HG02798 (cell line): ENCODE data around the gene OBSCN.
"Not testable (repeated sequence)": the region's sequence is repeated elsewhere in the genome, so short reads cannot be mapped to it uniquely, and the experiment has no call there.

Source experiments
- ATAC-seq: cut with Tn5 transposase; IDR thresholded peaks from one replicate; pipeline ENCODE4 v1.9.1; 2021; ENCODE audit warnings: mild to moderate bottlenecking; ENCODE audit not compliant: unreplicated experiment, poor library complexity

The OBSCN gene

DNA sequence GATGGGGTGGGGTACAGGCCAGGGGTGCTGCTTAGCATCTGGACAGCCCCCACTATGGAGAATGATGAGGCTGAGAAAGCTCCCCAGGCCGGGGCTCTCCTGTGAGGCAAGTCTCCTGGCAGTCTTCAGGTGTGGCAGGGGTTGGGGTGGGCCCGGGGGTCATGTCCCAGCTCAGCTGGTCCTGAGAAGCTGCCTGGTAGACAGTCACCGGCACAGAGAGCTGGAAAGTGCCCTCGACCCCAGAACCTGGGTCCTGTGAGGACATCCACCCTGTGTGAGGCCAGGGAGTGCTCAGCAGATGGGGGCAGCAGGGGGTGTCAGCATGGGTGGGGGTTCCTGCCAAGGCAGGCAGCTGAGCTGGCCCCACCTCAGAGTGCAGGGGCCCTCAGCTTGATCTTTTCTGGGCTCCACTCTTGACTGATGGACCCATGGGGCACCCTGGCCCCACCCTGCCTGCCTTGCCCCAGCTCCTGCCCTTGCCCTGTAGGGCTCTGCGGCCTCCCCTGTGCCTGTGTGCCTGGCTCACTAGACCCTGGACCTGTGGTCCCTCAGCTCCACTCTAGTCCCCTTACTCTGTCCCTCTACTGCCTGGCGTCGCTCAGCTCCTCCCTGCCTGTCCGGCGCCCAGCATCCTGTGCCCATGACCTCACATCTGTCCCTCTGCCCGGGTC, 36.5 kb upstream of the OBSCN start:
- no peak for ATAC-seq

DNA sequence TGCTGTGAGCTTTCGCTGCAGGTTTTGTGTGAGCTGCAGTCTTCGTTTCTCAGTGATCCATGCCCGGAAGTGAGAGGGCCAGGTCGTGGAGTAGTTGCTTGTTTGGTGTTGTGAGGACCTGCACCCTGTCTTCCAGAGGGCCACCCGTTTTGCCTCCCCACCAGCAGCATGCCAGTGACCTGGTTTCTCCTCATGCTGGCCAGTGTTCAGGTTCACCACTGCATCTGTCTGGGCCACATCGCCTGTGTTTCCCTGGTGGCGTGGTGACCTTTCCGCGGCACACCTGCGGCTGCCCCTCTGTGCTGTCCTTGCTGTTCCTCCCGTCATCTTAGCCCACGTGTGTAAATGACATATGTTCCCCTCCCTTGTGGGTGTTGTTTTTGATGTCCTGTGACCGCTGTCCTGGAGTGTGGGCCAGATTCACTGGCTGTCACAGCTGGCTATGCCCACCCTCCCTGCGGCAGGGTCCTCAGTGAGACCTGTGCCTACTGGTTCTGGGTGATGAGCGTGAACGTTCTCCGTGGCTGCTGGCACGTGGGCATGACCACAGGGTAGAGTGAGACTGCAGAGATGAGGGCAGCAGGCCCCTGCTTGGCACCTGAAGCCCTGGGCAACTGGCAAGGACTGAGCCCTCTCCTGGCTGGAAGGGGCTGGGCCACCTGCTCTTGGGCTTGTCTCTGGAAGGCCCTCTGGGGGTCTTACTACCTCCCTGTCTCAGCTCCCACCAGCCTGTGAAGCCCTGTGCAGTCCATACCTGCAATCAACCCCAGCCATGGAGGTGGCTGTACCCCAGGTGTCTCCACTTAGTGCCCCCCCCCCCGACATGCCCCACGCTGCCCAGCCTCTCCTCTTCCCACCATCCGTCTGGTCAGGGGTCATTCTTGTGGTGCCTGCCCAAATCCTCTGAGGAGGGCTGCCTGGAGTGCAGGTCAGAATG, 35.0 kb upstream of the OBSCN start:
- no peak for ATAC-seq

DNA sequence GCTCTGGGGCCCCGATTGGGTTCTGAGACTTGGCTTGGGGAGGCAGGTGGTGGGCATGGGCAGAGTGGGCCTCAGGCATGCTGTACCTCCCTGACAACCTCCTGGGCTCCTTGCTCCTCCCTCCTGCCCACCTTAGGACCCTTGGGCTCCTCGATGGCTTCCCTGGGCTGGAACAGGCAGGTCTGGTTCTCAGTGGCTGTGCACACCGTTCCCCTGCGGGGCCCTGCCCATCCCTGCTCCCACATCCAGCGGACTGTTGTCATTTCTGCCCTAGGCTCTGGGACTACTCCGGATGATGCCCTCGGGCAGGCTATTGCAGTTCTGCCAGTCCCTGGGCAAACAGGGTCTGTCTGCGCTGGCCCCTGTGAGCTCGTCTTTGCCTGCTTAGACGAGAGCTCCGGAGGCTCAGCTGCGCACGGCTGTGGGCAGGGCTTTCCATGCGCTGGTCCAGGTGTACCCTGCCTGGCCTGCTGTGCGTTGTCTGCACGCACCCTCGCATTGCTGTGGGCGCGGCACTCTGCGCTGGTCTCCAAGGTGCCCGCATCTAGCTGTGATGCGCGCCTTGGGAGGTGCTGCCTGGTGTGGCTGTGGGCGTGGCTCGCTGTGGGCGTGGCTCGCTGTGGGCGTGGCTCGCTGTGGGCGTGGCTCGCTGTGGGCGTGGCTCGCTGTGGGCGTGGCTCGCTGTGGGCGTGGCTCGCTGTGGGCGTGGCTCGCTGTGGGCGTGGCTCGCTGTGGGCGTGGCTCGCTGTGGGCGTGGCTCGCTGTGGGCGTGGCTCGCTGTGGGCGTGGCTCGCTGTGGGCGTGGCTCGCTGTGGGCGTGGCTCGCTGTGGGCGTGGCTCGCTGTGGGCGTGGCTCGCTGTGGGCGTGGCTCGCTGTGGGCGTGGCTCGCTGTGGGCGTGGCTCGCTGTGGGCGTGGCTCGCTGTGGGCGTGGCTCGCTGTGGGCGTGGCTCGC, 34.0 kb upstream of the OBSCN start:
- not testable (repeated sequence) for ATAC-seq

DNA sequence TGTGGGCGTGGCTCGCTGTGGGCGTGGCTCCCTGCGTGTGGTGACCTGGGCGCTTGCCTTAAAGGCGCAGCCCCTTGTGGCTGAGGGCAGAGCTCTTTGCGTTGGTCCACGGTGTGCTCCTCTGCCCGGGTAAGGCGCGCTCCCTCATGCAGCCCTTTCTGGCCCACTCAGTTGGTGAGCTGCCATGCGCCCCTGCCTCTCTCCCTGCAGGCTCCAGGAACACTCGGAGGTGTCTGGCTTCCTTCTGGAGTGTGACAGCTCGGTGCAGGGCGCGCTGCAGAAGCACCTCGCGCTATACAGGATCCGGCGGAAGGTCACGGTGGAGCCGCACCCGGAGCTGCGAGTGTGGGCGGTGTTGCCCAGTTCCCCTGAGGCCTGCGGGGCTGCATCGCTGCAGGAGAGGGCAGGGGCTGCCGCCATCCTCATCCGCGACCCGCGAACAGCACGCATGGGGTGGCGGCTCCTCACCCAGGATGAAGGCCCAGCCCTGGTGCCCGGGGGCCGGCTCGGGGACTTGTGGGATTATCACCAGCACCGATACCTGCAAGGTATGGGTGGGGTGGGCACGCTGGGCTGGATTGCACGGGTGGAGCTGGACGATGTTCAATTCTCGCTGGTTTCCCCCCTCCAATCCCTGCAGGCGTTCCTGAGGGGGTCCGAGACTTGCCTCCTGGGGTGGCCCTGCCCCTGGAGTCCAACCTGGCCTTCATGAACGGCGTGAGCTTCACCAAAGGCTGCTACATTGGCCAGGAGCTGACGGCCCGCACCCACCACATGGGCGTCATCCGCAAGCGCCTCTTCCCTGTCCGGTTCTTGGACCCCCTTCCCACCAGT, 33.1 kb upstream of the OBSCN start:
- ATAC-seq = no peak

DNA sequence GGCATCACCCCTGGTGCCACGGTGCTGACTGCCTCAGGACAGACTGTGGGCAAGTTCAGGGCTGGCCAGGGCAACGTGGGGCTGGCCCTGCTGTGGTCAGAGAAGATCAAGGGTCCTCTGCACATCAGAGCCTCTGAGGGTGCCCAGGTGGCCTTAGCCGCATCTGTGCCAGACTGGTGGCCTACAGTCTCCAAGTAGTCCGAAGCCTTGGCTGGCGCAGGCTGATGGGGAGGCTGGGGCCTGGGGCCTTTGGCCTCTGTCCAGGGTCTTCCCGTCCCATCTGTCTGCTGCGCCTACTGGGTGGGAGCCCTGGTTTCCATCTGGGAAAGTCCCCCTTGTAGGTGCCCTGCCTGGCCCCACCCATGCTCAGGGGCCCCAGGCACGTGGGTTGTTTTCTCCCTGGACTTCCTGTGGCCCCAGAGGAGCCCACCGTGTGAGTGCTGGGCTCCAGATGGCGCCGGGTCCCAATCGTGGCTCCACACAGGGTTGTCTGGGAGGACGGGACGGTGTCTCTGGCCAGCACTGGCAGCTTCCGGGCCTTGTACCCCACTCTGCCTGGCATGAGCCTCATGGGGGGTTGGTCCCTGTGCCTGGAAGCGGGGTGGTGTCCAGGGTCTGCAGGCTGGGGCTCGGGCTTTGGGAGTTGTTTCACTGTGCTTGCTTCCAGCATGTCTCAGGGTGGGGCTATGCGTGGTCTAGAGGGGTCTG, 32.4 kb upstream of the OBSCN start:
- no peak for ATAC-seq

DNA sequence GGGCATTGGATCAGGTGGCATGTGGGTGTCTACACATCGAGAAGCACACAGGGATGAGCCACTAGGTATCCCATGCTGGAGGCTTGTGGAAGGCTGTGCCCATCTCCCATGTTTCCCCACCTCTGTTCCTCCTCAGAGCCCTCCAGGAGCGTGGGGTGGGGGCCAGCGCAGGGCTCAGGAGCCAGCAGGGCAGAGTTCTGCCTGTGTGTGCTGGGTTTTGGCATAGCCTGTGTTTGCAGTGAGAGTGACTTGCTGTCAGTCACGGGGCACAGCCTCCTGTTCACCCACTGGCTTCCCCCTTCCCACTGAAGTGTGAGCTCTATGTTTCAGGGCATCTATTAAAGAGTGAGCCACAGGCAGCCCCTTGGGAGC, 31.8 kb upstream of the OBSCN start:
- ATAC-seq = no peak

DNA sequence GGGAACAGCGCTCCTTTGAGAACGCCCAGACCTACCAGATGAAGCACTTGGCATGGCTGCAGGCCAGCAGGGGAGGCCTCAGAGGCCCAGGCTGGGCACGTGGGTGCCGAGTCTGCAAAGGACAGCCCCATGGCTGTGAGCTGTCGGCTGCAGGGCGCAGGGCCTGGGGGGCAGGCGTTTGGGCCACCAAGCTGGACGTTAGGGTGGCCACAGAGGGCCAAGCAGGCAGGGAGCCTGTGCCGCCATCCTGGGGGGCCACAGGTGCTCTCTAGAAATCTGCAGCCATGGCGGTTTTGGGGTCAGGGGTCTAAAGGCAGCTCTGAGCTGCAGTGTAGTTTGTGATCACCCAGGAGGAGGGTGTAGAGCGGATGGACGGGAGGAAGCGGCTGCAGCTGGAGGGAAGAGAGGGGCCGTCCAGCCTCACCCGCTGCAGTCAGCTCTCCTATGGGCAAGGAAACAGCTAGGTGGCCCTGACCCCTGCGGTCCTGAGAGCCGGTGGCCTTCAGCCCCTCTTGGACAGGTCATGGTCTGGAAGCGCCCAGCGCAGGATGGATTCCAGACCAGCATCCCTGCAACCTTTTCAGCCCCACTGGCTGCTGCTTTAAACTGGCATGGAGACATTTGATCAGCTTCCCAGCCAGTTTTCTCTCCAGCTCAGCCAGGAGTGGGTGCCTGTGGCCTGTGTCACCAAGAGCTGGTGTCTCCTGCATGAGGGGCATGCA, 31.2 kb upstream of the OBSCN start:
- no peak for ATAC-seq

DNA sequence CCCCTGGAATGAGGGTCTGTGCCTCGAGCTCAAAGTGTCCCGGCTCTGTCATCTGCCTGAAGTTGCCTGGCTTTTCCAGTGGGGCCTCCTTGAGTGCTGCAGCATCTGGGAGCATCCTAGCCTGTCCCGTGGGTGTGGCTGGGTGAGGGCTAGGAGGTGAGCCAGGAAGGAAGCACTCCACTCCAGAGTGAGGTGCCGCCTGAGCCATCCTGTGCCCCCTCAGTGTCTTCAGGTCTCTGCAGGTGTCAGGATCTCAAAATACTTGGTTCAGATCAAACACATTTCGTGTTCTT, 30.7 kb upstream of the OBSCN start:
- no peak for ATAC-seq

DNA sequence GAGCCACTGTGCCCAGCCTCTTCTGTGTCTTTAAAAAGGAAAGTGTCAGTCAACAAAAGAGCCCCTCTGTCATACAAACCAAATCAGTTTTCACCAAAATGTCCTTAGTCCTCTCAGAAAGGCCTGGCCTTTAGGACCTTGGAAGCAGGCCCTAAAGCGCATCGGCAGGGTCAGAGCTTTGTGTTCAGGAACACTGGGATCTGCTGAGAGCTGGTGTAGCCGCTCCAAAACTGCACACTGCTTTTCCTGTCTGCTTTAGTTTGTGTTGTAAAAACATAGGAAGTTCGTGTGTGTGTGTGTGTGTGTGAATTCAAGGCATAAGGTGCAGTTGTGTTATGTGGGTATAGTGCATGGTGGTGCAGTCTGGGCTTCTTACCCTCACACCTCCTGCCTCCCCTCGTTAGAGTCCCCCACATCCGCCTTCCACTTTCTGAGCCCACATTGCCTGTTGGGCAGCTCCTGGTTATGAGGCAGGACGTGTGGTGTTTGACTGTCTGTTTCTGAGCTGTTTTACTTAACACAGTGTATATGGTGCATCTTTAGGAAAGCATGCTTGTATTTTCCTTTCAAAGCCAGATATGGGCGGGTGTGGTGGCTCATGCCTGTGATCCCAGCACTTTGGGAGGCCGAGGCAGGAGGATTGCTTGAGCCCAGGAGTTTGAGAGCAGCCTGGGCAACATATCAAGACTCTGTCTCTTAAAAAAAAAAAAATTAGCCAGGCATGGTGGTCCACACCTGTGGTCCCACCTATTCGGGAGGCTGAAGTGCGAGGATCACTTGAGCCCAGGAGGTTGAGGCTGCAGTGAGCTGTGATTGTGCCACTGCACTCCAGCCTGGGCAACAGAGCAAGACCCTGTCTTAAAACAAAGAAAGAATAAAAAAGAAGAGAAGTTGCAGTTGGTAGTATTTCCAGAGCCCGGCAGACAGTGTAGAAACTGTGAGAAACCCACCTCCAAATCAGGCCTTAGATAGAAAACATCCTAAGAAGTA, 29.8 kb upstream of the OBSCN start:
- no peak for ATAC-seq

DNA sequence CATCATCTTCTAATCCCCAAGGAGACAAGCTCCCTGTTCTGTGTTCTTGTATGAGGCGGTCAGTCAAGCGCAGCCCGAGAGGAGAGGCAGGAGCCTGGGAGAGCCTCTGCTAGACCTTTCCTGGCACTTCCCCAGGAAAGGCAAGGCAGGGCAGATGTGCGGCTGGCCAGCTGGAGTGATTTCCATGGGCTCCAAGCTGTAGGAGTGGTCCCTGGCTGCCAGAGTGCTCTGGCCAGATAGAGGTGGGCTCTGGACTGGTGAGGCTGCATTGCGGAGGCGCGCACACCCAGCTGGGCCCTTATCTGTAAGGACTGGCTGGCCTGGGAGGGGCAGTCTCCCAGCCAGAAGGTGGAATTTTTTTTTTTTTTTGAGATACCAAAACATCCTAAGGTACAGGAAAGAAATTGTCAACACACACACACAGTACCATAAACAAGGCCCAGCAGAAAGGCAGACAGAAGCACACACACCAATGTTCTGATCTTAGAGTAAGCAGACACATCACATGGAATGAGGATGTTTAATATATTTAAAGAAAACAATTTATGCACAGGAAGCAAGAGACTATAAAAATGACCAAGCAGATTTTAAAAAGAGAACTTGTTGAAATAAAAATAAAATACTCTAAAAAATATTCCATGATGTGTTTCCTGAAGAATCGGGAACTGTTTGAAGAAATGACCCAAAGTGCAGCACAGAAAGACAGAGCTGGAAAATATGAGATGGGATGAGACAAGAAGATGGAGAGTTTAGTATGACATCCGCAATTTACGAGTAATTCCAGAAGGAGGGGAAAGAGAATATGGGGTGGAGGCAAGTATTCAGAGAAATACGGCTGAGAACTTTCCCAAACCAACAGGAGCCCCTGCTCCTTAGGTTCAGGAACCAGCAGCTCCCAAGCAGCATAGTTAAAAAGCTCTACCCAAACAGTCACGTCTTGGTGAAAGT, 28.8 kb upstream of the OBSCN start:
- no peak for ATAC-seq

DNA sequence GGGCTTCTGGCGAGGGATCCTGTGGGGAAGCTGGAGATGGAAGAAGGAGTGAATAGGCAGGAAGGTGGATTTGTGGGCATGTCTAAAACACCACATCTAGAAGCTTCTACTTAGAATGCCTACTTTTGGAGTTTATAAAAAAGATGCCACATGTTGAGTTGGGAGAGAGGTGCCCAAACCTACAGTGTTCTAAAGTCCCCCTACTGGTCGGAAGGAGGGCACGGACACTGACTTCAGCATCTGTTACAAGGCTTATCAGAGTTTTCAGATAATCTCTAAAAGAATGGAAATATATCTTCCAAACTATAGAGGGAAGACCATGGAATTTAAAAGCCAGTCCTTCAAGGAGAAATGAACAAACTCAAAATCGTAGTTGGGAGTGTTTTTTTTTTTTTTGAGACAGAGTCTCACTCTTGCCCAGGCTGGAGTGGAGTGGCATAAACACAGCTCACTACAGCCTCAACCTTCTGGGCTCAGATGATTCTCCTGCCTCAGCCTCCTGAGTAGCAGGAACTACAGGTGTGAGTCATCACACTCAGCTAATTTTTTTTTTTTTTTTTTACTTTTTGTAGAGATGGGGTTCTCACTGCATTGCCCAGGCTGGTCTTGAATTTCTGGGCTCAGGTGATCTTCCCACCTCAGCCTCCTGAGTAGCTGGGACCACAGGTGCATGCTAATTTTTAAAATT, 27.4 kb upstream of the OBSCN start:
- ATAC-seq = no peak

DNA sequence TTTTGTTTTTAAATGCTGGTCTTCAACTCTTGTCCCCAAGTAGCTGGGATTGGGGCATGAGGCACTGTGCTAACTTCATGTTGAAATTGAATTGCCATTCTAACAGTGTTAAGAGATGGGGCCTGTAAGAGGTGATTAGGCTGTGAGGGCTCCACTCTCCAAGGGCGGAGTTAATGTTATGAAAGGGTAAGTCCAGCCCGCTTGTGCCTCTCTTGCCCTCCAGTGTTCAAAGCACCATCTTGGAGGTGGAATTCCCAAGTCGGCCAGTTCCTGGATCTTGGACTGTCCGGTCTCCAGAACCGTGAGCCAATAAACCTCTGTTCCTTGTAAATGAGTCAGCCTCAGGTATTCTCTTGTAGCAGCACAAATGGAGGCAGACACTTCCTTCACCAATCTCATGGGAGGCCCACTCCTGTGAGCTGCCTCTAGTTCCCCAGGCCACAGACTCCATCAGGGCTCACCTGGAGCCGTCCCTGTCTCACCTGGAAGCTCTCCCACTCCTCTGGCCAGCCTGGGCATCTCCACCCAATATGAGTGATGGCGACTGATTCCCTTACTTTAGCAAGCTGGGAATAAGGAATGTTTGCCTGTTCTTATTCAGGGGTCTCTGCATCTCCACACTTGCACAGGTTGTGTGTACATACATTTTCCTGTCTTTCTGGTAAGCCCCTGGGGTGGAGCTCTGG, 26.7 kb upstream of the OBSCN start:
- ATAC-seq = no peak

DNA sequence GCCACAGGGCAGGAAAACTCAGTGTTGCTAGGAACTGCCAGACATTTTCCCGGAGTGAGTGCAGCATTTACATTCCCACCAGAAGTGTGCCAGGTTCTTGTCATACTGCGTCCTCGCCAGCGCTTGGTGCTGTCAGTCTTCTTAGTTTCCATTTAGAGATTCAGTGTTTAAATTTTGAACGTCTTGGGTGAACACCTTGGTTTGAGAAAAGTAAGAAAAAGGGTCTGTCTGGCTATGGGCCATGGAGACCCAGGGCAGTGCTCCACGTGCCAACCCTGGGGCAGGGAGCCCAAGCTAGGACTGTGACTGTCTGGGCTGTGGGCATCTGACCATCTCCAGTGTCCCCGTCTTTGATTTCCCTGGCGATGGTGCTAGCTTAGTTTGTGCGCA, 26.2 kb upstream of the OBSCN start:
- ATAC-seq = no peak

DNA sequence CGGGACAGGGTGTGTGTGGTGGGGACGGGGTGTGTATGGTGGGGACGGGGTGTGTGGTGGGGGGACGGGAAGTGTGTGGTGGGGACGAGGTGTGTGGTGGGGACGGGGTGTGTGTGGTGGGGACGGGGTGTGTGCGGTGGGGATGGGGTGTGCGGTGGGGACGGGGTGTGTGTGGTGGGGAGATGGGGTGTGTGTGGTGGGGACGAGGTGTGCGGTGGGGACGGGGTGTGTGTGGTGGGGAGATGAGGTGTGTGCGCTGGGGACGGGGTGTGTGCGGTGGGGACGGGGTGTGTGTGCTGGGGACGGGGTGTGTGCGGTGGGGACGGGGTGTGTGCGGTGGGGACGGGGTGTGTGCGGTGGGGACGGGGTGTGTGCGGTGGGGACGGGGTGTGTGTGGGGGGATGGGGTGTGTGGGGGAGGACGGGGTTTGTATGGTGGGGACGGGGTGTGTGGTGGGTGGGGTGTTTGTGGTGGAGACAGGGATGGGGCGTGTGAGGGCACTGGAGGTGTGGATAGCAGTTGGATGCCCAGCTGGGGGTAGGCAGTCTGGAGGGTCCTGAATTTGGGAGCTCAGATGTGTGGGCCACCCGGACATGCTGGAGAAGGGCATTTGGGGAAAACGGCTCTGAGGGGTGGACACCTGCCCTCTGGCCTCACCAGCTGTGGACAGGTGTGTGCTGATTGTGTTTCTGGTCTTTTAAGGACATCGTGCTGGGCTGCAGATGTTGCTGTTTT, 25.4 kb upstream of the OBSCN start:
- ATAC-seq = no peak

DNA sequence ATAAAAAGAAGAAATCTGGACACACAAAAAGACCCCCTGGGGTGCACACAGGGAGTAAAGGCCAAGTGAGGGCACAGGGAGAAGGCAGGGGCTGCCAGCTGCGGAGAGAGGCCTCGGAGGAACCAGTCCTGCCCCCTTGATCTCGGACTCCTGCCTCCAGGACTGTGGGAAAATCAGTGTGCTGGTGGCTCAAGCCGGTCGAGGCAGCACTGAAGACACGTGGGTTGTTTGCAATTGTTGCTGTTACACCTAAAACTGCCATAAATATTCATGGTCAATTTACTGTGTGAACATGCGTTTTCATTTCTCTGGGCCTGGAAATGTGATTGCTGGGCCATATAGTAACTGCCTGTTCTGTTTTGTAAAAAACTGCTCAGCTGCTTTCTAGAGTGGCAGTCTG, 23.7 kb upstream of the OBSCN start:
- ATAC-seq = no peak
